Measurements from ENCODE around the gene TSPEAR. TPM values are rescaled to one million over a fixed set of nuclear protein-coding genes. Genes with fewer than 3 reads are reported as not detected.
"Not testable (repeated sequence)": the region's sequence is repeated elsewhere in the genome, so short reads cannot be mapped to it uniquely, and the experiment has no call there.

Gene TSPEAR
- total RNA-seq, 1 donor from 2014 or later, result 4.1 TPM

DNA sequence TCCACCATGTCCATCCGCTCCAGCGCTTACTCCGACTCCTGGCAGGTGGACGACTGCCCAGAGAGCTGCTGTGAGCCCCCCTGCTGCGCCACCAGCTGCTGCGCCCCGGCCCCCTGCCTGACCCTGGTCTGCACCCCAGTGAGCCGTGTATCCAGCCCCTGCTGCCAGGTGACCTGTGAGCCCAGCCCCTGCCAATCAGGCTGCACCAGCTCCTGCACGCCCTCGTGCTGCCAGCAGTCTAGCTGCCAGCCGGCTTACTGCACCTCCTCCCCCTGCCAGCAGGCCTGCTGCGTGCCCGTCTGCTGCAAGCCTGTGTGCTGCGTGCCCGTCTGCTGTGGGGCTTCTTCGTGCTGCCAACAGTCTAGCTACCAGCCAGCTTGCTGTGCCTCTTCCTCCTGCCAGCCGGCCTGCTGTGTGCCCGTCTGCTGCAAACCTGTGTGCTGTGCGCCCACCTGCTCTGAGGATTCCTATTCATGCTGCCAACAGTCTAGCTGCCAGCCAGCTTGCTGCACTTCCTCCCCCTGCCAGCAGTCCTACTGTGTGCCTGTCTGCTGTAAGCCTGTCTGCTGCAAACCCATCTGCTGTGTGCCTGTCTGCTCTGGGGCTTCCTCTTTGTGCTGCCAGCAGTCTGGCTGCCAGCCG is 84.1 kb downstream of the TSPEAR start:
- not testable (repeated sequence) for DNase-seq

DNA sequence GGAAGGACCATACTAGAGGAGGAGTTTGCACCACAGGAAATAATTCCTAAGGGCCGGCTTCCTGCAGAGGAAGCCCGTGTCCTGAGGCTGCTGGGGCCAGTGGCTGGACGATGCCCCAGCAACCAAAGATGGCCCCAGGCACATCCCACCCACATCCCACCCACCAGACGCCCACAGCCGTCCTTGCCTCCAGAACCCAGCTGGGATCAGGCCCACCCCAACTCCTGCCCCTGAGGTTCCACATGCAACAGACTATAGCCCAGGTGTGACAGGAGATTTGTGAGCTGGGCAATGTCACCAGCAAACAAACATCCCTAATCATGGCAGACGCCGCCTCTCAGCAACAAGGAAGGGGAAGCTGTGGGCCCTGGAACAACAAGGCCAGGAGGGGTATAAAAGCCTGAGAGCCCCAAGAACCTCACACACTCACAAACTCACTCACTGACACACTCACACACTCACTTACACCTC is 84.7 kb downstream of the TSPEAR start, which contains the start of gene KRTAP10-9:
KRTAP10-9 (plus strand) TSS at position 421 of the 471 bp plus-strand sequence. CDS start 79 bp downstream, outside the sequence.
- no peak for DNase-seq

DNA sequence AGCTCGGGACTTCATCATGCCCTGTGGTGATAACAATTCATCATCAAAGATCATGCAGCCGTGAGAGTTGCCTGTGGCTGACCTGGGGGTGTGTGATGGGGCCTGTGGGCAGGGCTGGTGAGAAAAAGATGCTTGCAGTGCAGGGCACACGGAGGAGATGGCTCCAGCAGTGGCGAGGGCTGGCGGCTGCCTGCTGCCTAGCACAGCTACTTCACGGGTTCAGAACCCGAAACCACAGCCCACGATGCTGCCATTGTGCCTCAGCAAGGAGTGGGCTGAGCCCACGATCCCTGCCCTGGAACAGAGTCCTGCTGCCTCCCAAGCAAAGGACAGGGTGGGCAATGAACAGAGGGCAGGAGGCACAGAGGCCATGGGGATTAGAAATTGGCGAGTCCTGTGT is 85.1 kb downstream of the TSPEAR start:
- no peak for DNase-seq

DNA sequence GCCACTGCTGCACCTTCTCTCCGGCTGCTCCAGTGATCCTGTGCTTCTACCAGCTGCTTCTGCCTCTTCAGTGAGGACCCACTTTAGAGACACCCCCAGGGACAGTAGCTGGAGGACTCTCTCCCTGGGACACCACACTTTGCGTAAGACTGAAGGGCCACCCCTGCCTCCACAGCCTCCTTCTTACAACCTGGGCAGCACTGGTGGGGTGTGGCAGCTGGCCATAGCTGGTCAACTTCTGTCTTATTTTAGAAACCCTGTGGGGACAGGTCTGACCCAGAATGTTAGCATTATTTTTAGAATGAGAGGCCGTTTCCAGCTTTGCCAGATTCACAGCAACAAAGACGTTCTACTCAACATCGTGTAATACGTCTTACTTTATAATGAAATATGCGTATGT is 85.6 kb downstream of the TSPEAR start:
- no peak for DNase-seq

DNA sequence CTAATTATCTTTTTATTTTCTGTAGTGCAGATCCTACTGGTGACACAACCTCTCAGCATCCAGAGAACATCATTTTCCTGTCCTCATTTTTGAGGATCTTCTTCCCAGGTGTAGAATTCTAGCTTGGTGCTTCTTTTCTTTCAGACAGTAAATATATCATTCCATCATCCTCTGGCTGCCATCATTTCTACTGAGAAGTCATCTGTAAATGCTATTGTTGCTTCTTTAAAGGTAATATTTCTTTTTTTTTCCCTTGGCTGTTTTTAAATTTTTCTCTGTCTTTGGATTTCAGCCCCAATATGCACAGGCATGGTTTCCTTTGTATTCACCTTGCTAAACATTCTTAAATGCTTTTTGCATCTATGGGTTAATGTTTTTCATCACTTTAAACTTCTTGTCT is 87.8 kb downstream of the TSPEAR start:
- DNase-seq, result no peak

DNA sequence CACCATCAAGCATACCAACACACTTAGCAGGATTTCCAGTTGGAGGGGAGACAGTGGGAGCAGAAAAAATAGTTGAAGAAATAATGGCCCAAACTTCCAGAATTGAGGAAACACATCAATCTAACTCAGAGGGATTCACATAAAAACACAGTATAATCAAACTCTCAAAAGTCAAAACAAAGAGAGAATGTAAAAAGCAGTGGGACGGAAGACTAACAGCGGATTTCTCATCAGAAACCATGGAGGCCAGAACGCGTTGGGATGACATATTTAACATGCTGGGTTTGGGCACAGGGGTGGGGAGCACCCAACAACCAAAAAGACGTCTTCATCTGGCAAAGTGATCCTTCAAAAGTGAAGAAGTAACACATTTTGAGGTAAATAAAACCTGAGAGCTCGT is 91.5 kb downstream of the TSPEAR start:
- DNase-seq, result no peak

DNA sequence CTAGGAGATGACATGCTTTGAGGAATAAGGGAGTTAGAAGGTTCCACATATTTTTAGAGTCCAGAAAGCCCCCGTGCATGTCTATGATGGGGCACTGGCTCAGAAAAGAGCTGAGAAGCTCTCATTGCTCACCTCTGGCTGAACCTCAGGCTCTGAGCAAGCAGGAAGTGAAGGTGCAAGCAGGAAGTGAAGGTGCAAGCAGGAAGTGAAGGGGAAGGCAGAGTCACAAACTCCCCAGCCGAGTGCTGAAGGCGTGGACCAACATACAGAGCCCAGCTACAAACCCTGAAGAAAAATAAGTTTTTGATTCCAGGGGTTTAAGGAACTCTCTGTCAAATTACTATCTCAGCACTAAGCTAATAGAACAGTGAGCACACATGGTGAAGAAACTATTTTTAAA is 92.5 kb downstream of the TSPEAR start:
- no peak for DNase-seq

DNA sequence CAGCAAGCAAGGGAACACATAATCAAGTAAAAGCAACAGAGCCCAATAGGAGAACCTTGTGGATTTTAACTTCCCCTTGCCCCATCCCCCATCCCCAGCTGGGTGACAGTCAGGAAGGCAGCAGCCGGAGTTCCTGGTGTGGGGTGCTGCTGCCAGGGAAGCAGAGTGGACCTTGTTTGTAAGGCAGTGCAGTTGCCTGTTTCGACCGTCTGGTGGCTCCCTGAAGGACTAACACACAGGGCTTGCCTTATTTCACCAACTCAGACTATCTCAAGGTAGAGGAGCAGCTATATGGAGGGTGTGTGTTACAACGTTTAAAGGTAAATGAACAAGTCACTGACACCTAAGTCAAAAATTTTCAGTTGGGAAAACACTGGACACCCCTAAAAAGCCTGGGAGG is 92.9 kb downstream of the TSPEAR start:
- no peak for DNase-seq

DNA sequence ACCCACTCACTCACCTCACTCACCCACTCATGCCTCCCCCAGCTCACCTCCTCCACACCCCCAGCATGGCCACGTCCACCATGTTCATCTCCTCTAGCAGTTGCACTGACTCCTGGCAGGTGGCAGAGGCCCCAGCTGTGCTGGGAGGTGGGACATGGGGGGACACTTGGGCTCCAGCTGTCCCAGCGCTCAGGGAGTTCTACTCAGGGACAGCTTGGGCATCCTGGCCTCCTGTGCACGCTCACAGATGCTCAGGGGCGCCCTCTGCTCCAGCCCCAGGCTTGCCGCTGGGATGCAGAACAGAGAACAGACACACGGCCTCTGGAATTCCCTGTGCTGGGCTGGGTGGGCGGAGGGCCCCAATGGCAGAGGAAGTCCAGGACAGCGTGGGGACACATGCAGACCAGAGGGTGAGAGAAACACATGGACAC is 94.3 kb downstream of the TSPEAR start:
- no peak for DNase-seq

DNA sequence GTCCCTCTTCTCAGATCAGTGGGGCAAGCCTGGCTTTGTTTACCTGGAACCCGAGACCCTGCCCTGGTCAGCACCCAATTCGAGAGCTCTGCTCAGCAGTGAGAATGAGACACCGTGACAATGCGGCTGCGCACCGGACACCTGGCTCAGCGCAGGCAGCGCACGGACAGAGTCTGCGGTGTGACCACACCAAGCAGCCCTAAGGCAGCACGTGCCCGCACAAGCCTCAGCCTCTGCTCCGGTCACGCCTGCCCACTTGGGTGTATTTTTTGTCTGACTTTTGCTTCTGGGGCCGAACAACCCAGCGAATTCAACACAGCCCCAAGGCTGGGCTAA is 94.8 kb downstream of the TSPEAR start:
- no peak for DNase-seq

DNA sequence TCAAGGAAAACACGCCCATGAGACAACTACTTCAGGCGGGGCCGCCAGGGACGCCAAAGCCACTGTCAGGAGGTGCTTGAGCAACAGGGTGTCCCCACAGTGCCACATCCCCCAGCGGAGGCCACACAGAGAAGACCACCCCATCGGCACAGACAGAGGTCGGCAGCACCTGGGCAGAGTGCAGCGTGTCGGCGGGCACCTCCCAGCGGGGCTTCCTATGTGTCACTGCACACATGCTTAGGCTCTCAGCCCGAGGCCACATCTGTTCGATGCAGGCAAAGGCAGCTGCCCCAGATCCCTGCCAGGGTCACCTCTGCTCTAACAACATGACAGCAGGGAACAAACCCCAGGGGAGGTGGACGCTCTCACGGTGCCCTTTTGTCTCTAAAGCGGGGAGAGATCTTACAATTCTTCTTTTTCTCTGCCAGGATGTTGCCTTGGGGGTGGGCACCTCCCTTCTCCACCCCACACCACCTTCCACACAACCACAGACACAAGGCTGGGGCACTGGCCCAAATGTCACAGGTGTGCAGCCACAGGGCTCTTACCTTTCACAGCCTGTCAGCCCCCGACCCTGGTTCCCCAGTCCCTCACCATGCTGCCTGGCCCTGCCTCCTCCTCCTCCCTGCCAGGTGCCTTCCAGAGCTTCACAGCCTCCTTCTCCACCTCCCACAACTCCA is 95.3 kb downstream of the TSPEAR start:
- no peak for DNase-seq

DNA sequence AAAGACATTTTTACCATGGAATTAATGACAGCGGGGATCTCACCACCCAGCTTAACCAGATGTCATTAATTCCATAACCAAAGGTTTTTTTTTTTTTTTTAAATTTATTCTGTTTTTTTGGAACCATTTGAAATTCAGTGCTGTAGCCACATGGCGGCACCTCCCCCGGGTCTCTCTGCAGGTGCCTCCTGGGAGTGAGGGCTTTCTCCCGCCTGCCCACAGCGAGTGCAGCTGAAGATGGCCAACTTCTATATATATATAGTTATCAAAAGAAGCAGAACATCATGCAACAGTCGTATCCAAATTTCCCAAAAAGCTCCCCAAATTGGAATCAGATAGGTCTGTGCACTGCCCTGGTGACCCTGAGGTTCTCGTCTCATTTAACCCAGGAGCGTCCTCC is 95.9 kb downstream of the TSPEAR start:
- DNase-seq, result no peak

DNA sequence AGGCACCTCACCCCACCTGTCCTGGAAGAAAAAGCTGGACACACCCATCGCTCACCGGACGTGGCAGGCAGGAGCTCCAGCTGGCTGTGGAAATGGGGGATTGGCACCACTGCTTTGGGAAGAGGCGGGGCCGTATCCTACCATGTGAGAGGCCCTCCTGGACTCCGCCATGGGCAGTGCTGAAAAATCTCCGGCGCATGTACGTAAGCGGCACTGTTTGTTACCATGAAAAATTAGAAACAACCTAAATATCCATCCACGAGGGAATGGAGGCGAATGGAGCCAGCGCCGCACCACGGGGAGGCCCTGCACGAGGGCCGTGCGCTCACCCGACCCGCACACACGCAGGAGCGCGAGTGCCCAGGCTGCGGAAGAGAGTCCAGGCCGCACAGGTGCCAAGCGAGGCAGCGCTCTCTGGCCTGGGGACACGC is 96.4 kb downstream of the TSPEAR start:
- no peak for DNase-seq

DNA sequence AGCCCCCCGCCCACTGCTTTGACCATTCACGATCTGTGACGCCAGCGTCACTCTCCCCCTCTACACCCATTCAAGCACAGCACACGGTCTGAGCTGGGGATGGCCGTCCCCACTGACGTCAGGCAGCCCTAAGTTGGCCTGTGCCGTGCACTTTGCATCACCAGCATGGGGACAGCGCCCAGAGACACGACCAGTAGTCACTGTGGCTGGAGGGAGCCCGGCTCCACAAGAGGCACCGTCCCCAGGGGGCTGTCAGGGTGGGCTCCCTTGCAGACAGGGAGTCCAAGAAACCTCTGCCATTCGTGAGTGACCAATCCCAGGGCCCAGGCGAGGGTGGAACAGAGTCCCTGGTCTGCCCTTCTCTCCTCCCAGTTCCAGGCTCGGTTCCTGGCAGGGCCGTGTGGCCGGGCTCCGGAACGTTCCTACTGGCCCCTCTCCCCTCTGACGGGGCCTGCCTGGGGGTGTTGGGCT is 97.2 kb downstream of the TSPEAR start:
- no peak for DNase-seq

DNA sequence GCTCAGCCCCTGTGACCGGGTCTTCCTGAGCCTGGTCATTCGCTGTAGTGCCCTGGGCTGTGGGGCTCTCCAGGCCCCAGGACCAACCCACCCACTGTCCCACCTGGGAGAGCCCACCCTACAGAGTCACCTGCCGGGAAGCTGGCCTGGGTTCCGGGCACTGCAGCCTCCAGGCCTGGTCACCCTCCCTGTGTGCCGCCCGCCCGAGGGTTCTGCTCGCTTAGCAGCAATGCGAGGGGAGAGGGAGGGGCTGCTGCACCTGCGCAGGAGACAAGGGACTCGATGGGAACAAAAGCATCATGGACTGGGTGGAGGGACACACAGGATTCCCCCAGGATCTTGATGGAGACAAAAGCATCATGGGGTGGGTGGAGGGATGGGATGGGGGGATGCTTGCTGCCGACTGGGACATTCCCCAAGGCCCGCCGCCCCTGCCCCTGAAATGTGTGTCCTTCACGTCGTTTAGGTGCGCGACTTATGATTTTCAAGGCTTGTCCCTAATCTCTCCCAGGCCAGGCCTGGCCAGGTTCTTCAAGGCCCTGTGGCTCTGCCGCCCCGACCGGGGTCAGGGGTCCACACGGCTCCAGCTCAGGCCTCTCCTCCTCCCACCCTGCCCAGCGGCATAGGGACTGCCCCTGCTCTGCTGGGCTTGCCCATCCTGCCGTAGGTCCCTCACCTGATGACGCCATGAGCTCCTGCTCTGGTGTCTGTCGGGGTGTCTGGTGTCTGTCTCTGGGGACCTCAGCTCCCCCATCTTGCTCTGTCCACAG is 97.8 kb downstream of the TSPEAR start:
- no peak for DNase-seq

DNA sequence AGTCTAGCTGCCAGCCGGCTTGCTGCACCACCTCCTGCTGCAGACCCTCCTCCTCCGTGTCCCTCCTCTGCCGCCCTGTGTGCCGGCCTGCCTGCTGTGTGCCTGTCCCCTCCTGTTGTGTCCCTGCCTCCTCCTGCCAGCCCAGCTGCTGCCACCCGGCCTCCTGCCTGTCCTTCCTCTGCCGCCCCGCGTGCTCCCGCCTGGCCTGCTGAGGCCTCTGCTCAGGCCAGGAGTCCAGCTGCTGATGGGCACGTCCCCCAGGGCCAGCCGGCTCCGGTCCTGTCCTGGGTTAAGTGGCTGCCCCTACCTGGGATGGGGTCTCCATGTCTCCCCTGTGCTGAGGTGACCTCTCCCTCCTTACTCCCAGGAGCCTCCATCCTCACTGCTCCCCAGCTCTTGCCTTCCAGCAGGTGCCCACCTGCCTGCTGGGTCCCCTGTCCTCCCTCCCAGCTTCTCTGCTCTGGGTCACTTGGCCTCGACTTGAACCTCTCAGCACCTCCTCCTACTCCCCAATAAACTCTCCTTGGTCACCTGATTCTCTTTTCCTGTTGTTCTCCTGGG is 98.6 kb downstream of the TSPEAR start:
- no peak for DNase-seq

DNA sequence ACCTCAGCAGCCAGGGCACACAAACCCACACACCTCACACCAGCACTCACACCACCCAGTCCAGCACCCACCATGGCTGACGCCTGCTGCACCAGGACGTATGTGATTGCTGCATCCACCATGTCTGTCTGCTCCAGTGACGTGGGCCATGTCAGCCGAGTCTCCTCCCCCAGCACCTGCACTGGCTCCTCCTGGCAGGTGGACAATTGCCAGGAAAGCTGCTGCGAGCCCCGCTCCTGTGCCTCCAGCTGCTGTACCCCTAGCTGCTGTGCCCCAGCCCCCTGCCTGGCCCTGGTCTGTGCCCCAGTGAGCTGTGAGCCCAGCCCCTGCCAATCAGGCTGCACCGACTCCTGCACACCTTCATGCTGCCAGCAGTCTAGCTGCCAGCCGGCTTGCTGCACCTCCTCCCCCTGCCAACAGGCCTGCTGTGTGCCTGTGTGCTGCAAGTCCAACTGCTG is 99.3 kb downstream of the TSPEAR start, which contains the start of gene KRTAP10-8:
KRTAP10-8 (plus strand) TSS at position 51 of the 458 bp plus-strand sequence; CDS start at position 73, 22 bp downstream.
- no peak for DNase-seq

DNA sequence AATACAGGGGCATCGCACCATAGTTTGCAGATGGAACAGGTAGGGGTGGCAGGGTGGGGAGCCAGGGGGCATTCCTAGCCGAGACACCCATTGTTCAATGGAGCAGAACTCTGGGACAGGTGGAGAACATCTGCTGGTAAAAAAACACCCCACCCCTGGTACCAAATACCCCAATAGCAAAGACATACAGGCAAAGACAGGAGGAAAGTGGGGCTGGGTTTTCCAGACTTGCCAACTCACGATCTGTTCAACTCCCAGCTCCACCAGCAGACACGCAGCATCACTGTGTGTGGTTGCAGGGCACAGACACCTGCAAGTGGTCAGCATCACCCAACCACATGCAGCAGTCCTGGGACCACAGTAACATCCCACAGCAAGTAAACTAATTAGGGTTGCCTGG is 99.8 kb downstream of the TSPEAR start:
- no peak for DNase-seq

DNA sequence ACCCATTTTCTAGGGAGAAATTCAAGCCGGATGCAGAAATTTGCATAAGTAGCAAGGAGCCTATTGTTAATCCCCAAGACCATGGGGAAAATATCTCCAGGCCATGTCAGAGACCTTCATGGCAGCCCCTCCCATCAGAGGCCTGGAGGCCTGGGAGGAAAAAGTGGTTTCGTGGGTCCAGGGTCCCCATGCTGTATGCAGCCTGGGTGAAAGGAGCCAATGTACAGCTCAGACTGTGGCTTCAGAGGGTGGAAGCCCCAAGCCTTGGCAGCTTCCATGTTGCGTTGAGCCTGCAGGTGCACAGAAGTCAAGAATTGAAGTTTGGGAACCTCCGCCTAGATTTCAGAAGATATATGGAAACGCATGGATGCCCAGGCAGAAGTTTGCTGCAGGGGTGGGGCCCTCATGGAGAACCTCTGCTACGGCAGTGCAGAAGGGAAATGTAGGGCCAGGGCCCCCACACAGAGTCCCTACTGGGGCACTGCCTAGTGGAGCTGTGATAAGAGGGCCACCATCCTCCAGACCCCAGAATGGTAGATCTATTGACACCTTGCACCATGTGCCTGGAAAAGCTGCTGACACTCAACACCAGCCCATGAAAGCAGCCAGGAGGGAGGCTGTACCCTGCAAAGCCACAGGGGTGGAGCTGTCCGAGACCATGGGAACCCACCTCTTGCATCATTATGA is 101.1 kb downstream of the TSPEAR start:
- DNase-seq, result not testable (repeated sequence)

DNA sequence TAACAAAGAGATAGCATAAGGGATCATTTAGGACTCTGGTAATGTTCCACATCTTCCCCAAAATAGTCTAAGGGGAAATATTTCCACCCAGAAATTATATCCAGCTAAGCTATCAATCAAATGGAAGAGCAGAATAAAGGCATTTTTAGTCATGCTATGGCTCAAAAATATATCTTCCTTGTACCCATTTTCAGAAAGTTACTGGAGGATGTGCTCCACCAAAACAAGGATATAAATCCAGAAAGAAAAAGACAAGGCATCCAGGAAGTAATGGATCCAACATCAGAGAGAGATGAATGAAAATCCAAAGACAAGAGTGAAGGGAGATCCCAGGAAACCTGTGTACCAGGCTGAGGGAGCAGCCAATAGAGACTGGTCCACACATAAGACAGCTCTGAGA is 102.2 kb downstream of the TSPEAR start:
- DNase-seq, result no peak

DNA sequence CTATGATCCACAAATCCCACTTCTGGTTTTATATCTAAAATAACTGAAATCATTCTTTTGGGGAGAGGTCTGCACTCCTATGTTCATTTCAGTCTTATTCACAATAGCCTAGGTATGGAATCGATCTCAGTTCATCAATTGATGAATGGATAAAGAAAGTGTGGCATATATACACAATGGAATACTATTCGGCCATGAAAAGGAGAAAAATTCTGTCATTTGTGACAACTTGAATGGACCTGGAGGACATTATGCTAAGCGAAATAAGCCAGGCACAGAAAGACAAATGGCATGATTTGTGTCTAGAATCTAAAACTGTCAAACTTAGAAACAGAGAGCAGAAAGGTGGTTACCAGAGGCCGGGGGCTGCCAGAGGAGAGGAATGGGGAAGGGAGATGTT is 104.9 kb downstream of the TSPEAR start:
- no peak for DNase-seq

DNA sequence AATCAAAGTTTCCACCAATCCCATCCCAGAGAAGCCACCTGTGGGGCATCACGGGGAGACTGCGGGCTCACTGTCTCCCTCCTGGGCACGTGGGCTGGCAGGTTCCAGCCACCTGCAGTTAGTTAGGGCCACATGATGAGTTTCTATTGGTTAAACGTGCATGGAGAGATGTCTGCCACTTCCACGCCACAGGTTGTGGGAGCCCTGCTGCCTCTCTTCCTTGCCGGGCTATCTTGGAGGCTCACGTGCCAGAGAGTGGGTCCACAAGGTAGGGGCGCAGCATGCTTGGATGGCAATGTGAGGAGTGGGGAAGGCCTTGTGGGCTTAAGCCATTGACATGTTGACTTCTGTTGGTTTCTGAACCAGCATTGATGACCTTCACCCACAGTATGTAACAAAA is 107.5 kb downstream of the TSPEAR start:
- no peak for DNase-seq
